Inferior parietal cortex (tissue), 1 donor: Measurements from ENCODE around the gene ARMC6.
"Not testable (repeated sequence)": the region's sequence is repeated elsewhere in the genome, so short reads cannot be mapped to it uniquely, and the experiment has no call there.

Experiments used
- DNase-seq: peaks from one replicate; pipeline ENCODE4 v3.0.0-alpha.2; 2016; ENCODE audit errors: extremely low spot score

Gene ARMC6

DNA sequence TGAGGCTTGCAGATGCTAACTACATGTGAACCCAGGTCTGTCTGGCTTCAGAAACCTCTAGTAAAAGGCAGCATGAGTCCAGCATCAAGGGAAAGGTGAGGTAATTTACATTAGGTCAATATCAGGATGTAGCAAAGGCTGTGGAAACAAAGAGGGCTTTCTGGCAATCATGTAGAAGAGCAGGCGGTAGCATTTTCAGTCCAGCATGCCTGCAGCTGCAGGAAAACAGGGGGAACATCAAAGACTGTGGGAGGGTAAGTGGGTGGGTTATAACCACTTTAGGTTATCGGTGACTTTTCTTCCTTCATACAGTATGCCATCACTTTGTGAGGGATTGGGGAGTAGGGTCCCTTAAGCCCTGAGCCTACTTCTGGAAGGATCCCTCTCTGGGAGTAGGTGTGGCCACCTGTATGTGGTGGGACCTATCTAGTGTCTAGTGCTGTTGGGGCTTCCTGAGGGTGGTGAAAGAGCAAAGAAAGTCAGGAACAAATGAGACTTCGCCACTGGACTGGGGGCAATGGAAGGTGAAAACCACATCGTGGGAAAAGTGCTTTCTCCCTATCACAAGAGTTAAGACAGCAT is 10.9 kb upstream of the ARMC6 start:
- no peak for DNase-seq

DNA sequence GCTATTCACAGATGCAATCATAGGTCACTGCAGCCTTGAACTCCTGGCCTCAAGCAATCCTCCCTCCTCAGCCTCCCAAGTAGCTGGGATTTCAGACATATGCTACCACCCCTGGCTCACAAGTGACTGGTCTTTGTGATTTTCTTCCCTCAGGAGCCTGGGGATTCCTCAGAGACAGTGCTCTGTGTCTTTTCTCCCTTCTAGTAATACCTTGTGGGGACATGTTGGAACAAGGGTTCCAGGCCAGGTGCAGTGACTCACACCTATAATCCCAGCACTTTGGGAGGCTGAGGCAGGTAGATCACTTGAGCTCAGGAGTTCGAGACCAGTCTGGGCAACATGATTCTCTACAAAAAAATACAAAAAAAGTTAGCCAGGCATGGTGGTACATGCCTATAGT is 10.0 kb upstream of the ARMC6 start:
- DNase-seq, result not testable (repeated sequence)

DNA sequence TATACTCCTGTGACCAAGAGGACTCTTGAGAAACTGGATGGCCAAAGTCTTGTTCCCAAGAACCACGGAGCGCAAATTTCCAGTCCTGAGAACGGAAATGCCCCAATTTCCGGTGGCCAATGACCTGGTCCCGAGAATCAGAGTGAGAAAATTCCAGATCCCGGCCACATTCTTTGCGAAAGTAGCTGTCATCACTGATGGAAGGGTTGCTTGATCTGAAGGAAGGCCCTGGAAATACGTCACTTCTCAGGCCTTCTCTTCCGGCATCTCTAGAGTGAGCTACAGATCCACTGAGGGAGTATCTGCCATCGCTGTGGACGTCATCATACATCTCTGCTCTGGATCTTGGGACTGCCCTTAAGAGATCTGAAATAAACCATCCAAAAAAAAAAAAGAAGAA is 7.5 kb upstream of the ARMC6 start:
- DNase-seq, result no peak

DNA sequence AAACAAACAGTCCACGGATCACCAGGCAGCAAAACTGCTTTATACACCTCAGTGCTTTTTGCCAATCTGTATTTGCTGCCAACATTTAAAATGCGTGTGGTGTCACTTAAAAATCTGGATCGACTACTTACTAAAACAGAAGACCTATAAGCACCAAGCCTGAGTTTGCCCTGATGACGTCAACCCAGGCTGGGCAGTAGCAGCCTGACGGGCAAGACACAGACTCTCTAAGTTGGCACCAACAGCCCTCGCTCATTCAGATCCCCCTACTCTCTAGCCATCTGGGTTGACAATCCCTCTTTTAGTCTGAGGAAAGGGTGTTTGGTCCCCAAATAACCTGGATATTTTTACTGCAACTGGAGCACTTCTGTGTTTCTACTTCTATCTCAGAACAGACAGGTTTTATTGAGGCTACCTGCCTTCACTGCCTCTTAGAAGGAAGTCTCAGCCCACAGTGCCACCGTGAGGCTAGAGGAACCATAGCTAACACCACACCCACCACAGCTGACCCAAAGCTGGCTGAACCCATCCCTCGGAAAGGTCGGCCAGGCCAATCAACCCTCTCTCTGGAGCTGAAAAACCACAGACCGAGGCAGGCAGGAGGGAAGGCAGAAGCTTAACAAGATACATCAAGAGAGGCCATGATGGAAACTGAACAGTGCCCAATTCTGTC is 7.0 kb upstream of the ARMC6 start:
- peak; percentile 9 for DNase-seq

DNA sequence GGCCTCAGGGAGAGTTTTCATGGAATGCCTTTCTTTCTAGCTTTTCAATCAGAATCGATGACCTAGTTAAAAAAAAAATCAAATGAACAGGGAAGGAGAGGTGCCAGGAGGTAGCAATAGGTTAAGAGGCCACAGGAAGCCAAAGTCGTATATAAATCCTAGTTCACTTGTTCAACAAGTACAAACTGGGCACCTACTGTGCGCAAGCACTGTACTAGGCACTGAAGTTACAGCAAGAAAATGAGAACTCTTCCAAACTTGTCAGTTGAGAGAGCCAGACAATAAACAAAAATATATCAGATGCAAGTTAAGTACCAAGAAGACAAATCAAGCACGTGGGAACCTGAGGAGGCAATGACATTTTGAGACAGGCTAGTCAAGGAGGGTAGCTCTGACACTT is 6.2 kb upstream of the ARMC6 start:
- no peak for DNase-seq

DNA sequence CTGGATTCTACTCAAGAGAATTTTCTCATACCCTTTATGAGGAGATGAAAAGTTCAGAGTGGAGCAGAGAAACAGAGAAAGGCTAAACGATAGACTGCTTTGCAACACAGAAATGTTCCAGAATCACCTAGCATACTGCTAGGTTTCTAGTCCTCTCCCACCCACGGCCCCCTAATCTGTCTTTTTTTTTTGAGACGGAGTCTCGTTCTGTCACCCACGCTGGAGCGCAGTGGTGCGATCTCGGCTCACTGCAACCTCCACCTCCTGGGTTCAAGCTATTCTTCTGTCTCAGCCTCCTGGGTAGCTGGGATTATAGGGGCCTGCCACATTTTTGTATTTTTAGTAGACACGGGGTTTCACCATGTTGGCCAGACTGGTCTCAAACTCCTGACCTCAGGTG is 4.9 kb upstream of the ARMC6 start:
- DNase-seq, result no peak

DNA sequence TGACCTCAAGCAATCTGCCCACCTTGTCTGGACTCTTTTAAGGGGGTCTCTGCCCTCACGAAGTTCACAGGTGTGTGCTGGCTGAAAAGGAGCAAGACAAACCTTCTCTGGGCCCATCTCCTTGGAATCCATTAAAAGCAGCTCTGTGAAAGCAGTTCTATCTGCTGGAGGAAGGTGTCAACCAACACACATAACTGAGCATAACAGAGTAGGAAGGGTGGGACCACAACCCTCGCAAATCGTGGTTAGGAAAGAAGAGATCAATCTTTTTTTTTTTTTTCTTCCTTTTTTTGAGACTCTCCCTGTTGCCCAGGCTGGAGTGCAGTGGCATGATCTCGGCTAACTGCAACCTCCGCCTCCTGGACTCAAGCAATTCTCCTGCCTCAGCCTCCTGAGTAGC is 1.5 kb upstream of the ARMC6 start:
- DNase-seq, result no peak

DNA sequence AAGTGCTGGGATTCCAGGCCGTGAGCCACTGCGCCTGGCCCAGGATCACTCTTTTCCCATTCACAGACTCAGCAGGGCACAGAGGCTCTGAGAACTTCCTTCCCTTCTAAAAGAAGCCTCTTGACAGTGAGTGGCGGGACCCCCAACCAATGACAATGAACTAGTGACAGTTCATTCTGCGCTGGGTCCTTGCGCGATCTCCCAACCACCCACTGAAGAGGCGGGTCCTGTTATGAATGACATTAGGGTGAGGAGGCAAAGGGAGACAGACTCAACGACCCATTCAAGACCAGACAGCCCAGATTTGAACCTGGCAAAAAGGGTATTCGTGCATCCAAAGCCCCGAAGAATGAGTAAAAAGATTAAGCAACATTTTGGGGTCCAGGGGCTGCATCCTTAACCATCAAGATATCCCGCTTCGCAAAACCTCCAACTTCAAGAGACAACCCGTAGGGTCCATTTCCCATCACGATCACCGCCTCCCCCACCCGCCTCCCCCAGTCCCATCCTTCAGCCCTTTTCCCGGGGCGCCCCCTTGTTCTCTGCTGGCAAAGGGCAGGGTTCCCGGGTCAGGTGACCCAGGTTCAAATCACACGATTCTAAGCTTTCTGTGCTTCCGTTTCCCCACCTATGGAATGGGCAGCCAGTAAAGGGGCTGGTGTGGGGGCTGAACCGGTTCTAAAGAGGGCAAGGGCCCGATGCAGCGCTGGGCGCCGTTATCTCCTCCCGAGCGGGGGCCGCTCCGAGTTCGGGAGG is 805 bp upstream of the ARMC6 start:
- peak; percentile 85 for DNase-seq

DNA sequence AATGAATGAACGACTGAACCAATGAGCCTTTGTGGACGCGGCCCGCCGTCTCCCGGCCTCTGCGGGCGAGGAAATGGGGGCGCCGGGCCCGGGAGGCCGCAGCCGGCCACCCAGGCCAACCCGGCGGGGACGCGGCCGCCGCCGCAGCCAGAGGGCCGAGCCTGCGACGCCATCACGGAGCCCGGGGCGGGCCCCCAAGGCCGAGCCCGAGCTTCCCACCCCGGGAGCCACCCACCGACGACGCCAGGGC is 302 bp upstream of the ARMC6 start:
- no peak for DNase-seq

DNA sequence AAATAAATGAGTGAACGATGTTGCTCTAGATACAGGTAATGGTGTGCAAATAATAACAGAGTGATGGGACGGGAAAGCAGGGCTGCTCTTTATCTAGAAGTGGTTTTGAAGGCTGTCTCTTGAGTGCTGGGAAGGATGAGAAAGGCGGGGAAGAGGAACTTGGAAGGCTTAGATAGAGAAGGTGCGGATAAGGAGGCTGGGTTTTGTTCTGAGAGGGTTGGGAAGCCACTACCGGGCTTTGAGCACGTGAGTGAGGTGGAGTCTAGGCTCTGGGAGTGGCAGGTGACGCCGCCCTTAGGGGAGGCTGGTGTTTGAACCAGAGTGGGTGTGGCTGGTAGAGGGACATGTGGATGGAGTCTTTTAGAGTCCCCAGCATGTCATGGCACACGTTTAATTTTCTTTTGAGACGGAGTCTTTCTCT is 811 bp downstream of the ARMC6 start:
- DNase-seq, result peak; percentile 49

DNA sequence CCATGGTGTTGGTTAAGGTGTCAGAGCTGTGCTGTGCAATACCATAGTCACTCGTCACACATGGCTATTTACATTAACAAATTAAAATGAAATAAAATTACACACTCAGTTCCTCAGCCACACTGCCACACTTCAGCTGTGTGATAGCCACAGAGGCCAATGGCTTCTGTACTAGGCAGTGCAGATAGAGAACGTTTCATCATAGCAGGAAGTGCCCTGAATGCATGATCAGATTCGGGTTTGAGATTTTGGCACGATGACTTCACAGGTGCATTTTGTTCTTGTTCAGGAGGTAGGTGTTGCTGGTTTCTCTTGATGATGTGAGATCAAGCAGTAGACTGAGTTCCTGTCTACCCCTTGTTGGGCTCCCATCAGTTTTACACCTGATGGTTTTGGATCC is 6.5 kb downstream of the ARMC6 start:
- no peak for DNase-seq

DNA sequence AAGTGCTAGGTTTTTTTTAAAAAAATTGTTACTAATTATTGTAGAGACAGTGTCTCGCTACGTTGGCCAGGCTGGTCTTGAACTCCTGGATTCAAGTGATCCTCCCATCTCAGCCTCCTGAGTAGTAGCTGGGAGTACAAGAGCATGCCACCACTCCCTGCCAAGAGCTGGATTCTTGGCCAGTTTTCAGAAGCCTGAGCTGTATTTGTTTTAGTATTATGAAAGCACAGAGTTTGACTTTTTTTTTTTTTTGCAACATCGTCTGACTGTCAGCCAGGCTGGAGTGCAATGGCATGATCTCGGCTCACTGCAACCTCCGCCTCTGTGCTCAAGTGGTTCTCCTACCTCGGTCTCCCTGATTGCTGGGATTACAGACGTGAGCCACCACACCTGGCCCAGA is 7.0 kb downstream of the ARMC6 start:
- DNase-seq, result no peak

DNA sequence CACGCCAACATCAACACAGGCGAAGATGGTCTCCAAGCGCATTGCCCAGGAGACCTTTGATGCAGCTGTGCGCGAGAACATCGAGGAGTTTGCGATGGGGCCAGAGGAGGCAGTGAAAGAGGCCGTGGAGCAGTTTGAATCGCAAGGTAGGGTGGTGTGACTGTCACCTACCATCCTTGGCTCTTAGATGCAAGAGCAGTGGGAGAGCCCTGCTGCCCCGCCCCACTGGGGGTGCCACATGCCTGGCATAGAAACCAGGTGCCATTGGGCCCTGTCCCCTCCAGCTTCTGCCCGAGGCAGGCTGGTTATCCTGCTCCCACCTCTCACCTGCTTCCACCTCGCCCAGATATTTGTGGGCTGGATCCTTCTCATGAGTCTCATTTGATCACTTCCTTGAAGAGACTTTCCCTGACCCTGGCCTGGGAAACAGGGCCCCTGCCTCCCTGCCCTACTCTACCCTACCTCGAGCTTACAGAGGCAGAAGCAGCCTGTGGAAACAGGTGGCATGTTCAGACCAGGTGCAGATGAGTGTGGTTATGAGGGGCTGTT is 9.4 kb downstream of the ARMC6 start:
- no peak for DNase-seq

DNA sequence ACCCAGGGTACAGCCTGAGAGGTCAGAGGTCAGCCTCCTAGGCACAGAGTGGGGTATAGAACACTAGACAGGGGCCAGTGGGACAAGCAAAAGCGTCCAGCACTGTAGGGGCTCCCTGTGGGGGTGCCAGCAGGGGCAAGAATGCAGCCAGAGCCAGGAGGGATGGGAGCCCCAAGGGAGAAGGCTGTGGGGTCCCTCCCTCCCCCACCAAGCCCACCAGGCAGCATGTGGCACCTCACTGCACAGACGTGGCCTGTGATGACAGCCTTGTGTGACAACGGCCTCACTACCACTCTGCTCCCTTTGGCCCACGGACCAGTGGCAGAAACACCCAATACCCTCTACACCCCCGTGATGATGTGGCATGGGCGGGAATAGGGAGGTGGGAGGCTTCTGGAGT is 10.1 kb downstream of the ARMC6 start:
- no peak for DNase-seq

DNA sequence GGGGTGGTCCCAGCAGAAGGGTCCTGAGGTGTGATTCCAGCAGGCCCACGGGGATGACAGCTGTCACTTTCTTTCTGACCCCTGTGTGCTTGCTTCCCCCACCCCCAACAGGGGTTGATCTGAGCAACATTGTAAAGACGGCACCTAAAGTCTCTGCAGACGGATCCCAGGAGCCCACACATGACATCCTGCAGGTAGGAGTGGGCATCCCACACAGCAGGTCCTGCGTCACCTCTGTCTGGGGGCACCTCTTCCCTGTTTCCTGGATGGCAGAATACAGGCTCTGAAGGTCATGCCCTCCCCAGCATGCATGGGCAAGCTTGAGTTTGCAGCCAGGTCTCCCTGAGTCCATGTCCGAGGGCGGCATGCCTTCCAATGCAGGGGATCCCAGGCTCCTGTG is 10.5 kb downstream of the ARMC6 start:
- DNase-seq, result no peak

DNA sequence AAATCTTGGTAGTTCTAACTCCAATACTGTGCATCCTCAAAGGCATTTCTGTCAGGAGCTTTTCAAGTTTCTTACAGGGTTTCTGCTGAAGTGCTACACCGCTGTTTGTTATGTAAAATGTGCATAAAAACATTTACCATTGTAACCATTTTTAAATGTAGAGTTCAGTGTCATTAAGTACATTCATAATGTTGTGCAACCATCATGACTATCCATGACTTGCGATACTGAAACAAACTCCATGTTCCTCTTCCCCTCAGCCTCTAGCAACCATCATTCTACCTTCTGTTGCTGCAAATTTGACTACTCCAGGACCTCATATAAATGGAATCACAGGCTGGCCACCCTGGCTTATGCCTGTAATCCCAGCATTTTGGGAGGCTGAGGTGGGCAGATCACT is 16.0 kb downstream of the ARMC6 start:
- DNase-seq, result no peak

DNA sequence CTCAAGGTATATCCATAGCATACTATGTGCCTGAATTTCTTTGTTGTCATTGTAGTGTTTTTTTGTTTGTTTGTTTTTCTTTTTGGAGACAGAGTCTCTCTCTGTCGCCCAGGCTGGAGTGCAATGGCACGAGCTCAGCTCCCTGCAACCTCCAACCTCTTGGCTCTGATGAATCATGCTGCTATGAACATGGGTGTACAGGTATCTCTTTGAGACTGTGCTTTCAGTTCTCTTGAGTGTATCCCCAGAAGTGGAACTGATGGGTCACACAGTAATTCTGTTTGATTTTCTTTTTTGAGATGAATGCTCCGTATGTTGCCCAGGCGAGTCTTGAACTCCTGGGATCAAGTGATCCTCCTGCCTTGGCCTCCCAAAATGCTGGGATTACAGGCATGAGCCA is 16.7 kb downstream of the ARMC6 start:
- DNase-seq, result no peak

DNA sequence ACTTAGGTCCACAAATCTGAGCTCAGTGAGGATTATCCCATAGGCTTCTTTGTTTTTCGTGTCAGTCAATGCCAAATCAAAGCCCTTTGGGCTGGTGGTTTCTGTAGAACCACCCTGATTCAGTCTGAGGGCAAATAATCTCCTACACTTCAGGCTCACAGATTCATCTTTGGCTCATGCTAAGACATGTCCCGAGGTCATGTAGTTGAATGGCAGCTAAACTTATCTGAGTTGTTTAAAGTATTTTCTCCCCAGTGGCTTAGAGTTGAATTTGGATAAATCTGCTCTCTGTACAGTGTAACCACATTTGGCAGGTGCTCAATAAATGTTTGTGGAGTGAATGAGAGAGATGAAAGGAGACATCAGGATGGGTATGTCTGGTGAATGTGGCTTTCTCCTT is 17.3 kb downstream of the ARMC6 start:
- no peak for DNase-seq

DNA sequence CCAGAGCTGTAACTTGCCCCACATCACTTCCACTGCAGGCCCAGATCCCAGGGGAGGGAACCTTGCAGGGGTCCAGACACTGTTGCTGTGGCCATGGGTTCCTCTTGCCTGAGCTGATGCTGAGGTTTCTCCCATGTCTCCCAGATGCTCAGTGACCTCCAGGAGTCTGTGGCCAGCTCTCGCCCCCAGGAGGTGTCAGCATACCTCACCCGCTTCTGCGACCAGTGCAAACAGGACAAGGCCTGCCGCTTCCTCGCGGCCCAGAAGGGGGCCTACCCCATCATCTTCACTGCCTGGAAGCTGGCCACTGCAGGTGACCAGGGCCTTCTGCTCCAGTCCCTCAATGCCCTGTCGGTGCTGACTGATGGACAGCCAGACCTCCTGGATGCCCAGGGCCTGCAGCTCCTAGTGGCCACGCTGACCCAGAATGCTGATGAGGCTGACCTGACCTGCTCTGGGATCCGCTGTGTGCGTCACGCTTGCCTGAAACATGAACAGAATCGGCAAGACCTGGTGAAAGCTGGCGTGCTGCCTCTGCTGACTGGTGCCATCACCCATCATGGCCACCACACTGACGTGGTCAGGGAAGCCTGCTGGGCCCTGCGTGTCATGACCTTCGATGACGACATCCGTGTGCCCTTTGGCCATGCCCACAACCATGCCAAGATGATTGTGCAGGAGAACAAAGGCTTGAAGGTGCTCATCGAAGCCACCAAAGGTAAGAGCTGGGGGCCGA is 18.2 kb downstream of the ARMC6 start:
- DNase-seq, result no peak

DNA sequence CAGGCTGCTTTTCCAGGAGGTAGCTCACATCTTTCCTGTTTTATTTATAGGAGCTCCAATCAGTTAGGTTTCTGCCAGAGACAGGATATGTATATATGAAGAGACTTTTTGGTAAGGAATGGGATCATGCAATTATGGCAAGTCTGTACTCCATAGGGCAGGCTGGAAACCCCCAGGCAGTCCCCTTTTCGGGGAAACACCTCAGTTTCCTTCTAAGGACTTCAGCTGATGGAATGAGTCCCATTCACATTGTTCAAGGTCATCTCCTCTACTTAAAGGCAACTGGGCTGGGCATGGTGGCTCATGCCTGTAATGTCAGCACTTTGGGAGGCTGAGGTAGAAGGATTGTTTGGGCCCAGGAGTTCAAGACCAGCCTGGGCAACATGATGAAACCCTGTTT is 19.5 kb downstream of the ARMC6 start:
- no peak for DNase-seq

DNA sequence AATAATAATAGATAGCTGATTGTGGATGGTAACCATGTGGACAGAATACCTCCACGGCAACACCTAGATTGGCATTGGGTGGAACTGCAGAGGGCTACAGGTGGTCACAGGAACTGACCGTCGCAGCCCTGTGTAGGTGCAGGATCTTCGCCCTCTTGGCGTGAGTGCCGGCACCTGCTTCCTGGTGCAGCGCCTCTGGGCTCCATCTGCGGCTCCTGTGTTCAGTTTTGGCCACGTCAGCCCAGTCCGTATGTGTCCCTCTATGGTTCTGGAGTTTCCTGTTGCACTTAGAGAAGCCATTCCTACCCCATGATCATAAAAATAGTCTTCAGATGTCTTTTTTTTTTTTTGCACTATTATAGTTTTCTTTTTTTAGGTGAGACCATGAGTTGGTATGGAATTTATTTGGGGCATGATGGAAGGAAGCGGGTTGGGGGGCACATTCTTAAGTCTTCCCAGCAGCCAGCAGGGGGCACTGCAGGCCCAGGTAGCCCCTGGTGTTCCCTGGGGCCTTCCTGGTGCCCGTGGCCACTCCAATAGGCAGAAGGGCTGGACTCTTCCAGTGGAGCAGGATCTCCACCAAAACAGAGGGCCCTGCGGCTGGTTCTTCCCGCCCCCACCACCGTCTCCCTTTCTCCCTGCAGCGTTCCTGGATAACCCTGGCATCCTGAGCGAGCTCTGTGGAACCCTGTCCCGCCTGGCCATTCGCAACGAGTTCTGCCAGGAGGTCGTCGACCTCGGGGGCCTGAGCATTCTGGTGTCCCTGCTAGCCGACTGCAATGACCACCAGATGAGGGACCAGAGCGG is 20.3 kb downstream of the ARMC6 start:
- no peak for DNase-seq
